ENCODE data around the gene C10orf90. TPM values are rescaled to one million over a fixed set of nuclear protein-coding genes. Genes with fewer than 3 reads are reported as not detected.

The C10orf90 gene
- total and polyA plus RNA-seq, 2 of the 8 experiments (the other 6 are each of a cell fraction or from before 2014, with no cell fraction given): 0.21 TPM; not detected in 1

DNA sequence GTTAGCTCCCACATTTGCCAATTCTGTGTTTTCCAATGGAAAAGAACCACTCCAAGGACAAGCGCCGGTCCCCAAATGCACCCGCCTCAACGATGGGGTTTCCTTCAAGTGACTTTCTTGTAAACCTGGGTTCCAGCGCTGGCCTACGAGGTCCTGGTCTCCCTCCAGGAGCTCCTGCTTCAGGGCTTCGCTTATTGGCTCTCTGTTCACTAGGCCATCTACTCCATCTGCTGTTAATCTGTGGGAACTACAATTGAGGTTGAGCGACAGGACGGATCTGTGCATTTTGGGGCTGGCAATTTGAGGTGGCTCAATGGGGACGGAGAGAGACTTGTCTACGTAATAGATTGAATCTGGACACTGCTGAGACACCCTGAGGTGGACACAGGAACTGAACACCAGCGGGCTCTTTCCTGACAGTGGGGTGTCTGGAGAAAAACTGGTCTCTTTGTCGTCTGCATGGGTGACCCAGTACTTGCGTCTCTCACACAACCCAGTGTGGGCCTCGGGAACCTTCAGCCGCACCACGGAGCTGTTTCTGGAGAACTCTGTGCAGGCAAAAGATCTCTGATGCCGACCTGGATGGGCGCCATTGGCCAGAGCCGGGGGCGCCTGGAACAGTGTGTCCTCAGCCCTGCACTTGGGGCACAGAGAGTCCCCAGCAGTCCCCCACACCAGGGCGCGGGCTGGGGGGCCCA, 166.3 kb downstream of the C10orf90 start:
- 66% methylated on average over 23 of the region's 23 CpGs; no CpG with 5 or more reads in 1 of the 2 experiments for WGBS, 2 experiments (ENCODE audit: extremely low coverage in 1 of 2, insufficient coverage in 1 of 2, insufficient read length in 1 of 2, insufficient replicate concordance in 2 of 2, low coverage in 1 of 2, low lambda C conversion rate in 2 of 2, missing lambda C conversion rate in 1 of 2)
- peak; percentile 81 for FAIRE-seq

More for the DNA sequence above, 166.3 kb downstream of the C10orf90 start:
- DNase-seq (ENCODE audit: low read depth in 1 of 2, low spot score in 2 of 2): peak in 1 of 2 experiments; percentile 58
- POLR2A ChIA-PET (ENCODE audit: partially characterized antibody): no interaction called here
- Histone ChIP-seq H4K91ac (replicated peaks; ENCODE audit: insufficient read length, low read length) (no peak overlapping the region), H2BK5ac (ENCODE audit: low read depth, low read length) (no peak overlapping the region), H3K27me3 (replicated peaks in 1 of 4; ENCODE audit: control insufficient read depth in 3 of 4, extremely low read depth in 1 of 4, insufficient read depth in 3 of 4, low read length in 3 of 4) (no peaks in the 10 kb centered on the region), H3K79me2 (ENCODE audit: control insufficient read depth in 1 of 2, insufficient read depth in 2 of 2, low read length in 2 of 2) (no peaks in the 10 kb centered on the region), H3K56ac (replicated peaks; ENCODE audit: insufficient read length, low read depth, low read length) (no peak overlapping the region), H3K79me1 (ENCODE audit: low read depth, low read length) (no peaks in the 10 kb centered on the region), H3K14ac (ENCODE audit: insufficient read length) (no peak overlapping the region), H2BK120ac (replicated peaks; ENCODE audit: low read depth, low read length) (no peak overlapping the region), H2BK20ac (ENCODE audit: low read length) (no peak overlapping the region), H2AK5ac (ENCODE audit: low read depth, low read length) (no peak overlapping the region), H3K4me2 (ENCODE audit: insufficient read depth in 1 of 2, low read depth in 2 of 2, low read length in 2 of 2) (no peak overlapping the region), H3K9me3 (ENCODE audit: insufficient read depth in 2 of 2, low read depth in 1 of 2, low read length in 1 of 2) (no peaks in the 10 kb centered on the region), H3K36me3 (ENCODE audit: control insufficient read depth in 2 of 4, insufficient read depth in 4 of 4, low read length in 3 of 4) (no peaks in the 10 kb centered on the region), H3K4me1 (replicated peaks in 1 of 4; ENCODE audit: control insufficient read depth in 3 of 4, insufficient read depth in 4 of 4, low read length in 3 of 4) (no peaks in the 10 kb centered on the region), H3K4me3 (ENCODE audit: extremely low read depth in 1 of 4, insufficient read depth in 2 of 4, low read depth in 3 of 4, low read length in 4 of 4) (no peak overlapping the region), H3K27ac (ENCODE audit: low read depth, low read length) (no peak overlapping the region), H3K23me2 (ENCODE audit: low read depth, low read length) (peaks cover 3% of the 10 kb centered on the region; the same call in 1 of the 2 replicates), H4K5ac (ENCODE audit: insufficient read length, low read depth, low read length) (no peak overlapping the region), H3K4ac (replicated peaks; ENCODE audit: insufficient read length, low read depth, low read length) (no peak overlapping the region), H3K9ac (replicated peaks in 1 of 4; ENCODE audit: extremely low read depth in 1 of 4, low read depth in 3 of 4, low read length in 3 of 4) (no peak overlapping the region), H3K23ac (ENCODE audit: insufficient read length) (no peak overlapping the region), H2BK12ac (ENCODE audit: low read depth, low read length) (no peak overlapping the region), H4K20me1 (replicated peaks in 1 of 2; ENCODE audit: control insufficient read depth in 1 of 2, insufficient read depth in 2 of 2, low read length in 2 of 2) (no peaks in the 10 kb centered on the region), H2BK15ac (ENCODE audit: low read length) (no peak overlapping the region), H3K18ac (ENCODE audit: extremely low read depth, low read length) (no peak overlapping the region), H2AFZ (ENCODE audit: low read length) (peak overlapping the region; percentile 75; the same call in 1 of the 2 replicates), H4K8ac (ENCODE audit: extremely low read depth, insufficient read depth, low read length) (no peak overlapping the region)
- CTCF ChIA-PET (ENCODE audit: partially characterized antibody): interaction anchor here (0.6 to 2.5 kb wide), 48 partner anchors 9 to 1021 kb away, joined by 3 to 14 read pairs (median 4); no protein-coding TSS in a partner anchor
- peak; percentile 90 to 95 for TF ChIP-seq RAD21 (IDR thresholded peaks at IDR 0.05 in 1 of 2, conservative IDR thresholded peaks at IDR 0.05 in 1 of 2; ENCODE audit: low read depth in 2 of 2, low read length in 2 of 2)
- no peak for TF ChIP-seq SP4 (IDR thresholded peaks at IDR 0.05; ENCODE audit: low read length)
- no peak for TF ChIP-seq RFX5 (IDR thresholded peaks at IDR 0.05; ENCODE audit: borderline replicate concordance, low read depth, low read length)
- TF ChIP-seq TBP (IDR thresholded peaks at IDR 0.05; ENCODE audit: low read depth, low read length): no peak
- no peak for TF ChIP-seq TEAD4 (IDR thresholded peaks at IDR 0.05; ENCODE audit: low read depth, low read length)
- TF ChIP-seq CTCF (IDR thresholded peaks at IDR 0.05; ENCODE audit: control extremely low read depth in 1 of 3, insufficient read depth in 1 of 3, low read depth in 1 of 3, low read length in 3 of 3): peak; percentile 39 to 87 (median 81)
- TF ChIP-seq CEBPB (IDR thresholded peaks at IDR 0.05; ENCODE audit: low read depth, low read length): no peak

All from H1 (cell line).